ENCODE results near the gene UBE2R2.

DNA sequence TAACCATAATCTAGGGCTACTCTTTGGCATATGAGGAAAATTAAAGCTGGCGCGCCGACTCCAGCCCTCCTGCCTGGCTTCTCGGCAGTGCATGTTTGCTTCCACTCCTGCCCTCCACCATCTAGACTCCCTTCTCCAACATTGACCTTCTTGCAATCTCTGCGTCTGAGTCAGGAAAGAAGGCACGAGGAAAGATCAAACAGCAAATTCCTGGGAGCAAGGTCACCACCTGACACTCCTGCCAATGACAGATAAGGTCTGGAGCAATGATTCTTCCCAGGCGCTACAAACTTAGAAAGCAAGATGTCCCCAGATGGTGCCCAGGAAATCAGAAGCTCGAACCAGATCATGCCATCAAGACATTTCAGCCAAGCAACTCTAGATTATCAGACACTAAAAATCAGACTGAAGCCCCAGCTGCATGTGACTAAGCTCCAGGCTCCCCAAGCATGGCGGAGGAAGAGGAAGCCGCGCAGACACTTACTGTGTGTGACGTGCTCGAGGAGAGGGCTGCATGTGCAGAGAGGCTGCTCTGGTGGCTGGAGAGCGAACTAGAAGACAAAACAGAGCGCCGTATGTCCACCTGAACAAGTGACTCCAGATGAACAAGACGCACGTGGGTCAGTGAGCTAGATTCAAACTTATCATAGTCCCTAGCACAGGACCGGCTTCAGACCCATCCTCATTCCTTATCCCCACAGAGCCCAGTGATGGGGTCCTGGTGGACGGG is 115.3 kb downstream of the UBE2R2 start:
- TF ChIP-seq, protein P1, sequence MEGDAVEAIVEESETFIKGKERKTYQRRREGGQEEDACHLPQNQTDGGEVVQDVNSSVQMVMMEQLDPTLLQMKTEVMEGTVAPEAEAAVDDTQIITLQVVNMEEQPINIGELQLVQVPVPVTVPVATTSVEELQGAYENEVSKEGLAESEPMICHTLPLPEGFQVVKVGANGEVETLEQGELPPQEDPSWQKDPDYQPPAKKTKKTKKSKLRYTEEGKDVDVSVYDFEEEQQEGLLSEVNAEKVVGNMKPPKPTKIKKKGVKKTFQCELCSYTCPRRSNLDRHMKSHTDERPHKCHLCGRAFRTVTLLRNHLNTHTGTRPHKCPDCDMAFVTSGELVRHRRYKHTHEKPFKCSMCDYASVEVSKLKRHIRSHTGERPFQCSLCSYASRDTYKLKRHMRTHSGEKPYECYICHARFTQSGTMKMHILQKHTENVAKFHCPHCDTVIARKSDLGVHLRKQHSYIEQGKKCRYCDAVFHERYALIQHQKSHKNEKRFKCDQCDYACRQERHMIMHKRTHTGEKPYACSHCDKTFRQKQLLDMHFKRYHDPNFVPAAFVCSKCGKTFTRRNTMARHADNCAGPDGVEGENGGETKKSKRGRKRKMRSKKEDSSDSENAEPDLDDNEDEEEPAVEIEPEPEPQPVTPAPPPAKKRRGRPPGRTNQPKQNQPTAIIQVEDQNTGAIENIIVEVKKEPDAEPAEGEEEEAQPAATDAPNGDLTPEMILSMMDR (IDR thresholded peaks at IDR 0.05; ENCODE audit: control extremely low read depth in 1 of 3, insufficient read depth in 1 of 3, low read depth in 1 of 3, low read length in 3 of 3): no peak
- TF ChIP-seq TAF1 (IDR thresholded peaks at IDR 0.05; ENCODE audit: low read depth, low read length): no peak
- TF ChIP-seq NANOG (IDR thresholded peaks at IDR 0.05; ENCODE audit: insufficient read depth, low read depth, low read length, poor library complexity, severe bottlenecking): no peak
- TF ChIP-seq, protein P2, sequence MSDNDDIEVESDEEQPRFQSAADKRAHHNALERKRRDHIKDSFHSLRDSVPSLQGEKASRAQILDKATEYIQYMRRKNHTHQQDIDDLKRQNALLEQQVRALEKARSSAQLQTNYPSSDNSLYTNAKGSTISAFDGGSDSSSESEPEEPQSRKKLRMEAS (IDR thresholded peaks at IDR 0.05): no peak
- no peak for TF ChIP-seq NRF1 (IDR thresholded peaks at IDR 0.05; ENCODE audit: low read depth, low read length)
- no peak for TF ChIP-seq BACH1 (IDR thresholded peaks at IDR 0.05; ENCODE audit: low read length)
- no peak for TF ChIP-seq GABPA (IDR thresholded peaks at IDR 0.05; ENCODE audit: borderline replicate concordance, insufficient read depth, low read length)
